GM11168 (cell line): ENCODE data around the gene AGAP3.

Experiments used
- in situ Hi-C: fragments of 300-500 bp; cut with MboI; formaldehyde crosslinking; loops from one replicate; pipeline ENCODE4 v1.12.0; 2022; ENCODE audit warnings: low sequenced_read_pairs; ENCODE audit not compliant: unreplicated experiment

Gene AGAP3

DNA sequence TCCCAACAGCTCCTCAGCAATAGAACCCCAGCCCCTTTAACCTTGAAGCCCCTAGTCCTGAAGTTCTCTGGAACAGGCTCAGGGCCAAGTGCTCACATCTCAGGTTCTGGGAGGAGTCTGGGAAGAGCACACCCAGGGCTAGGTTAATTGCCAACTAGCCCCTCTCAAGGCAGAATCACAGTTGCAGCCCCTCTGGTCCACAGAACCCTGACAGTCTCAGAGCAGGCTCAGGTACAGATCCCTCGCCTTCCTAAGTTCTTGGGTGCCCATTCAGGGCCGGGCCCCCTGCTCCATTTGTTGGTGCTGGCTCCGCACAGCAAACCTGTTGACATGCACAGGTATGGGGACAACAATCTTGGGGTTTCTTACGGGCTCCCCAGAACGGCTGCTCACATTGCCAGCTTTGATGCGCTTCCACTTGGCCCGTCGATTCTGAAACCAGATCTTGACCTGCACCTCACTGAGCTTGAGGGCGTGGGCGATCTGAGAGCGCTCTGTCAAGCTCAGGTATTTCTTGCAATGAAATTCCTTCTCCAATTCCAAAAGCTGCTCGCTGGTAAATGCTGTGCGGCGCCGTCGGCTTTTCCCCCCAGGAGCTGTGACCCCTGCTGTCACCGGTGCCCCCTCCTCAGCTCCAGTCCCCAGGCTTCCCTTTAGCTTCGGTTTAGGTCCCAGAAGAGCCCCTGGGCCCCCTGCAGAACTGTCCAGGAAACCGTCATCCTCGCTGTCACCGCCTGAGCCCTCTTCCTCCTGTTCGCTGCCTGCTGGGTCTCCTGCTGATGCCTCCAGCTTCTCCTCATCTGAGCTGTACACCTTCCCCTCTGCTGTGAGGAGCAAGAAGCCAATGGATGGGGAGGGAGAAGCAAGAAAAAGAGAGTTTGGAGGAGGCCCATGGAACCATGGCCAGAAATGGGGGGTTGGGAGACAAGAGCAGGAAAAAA is 62.3 kb downstream of the AGAP3 start:
- in situ Hi-C loops, result no loop called here

DNA sequence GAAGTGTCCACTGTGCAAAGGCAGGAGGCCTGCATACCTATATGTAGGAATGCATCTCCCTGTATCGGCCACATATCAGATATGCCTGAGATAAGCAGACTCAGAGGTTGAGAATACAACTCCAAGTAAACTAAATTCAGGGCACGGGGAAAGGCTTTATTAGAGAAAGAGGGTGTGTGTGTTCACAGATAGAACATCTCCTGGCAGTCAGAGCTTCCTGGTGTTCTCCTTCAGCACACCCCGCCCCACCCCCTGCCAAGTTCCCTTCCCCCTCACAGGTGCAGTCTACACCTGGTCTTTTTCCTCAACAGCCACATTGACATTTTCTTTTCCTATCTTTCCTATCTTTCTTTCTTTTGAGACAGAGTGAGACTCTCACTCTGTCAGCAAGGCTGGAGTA is 64.1 kb downstream of the AGAP3 start:
- in situ Hi-C loops, result no loop called here

DNA sequence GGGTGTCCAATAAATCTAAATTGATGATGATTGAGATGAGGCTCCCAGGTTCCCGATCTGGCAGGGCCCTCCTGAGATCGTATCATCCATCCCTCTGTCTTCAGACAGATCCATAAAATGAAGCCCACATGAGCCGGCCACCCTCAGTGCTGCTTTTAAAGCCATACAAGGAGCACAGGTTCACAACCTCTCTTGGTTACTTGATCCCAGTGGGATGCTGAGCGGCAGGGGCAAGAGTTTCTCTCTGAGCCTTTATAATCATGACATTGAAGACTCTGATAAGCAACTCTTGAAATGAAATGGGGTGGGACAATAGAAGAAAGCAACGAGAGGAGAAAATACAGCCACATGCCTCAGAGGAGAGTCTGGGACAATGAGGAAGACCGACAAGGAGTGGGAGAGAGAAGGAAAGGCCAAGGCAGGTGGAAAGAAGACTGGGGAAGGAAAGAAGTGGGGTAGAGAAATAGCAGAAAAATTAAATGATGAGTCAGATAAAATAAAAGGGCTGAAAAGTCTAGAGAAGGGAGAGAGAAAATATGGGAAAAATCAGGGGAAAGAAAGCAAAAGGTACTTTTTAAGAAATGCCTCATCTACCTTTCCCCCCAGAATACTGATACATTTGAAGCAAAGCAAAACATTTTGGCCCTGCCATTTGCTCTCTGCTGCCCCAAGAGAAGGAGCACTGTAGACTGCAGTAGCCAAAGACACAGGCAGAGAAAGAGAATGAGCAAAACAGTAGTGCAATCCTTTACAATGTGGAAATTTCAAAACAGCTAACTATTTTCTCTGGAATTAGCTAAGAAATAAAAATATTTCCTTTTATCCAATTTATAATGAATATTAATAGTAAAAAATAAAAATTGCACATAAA is 66.6 kb downstream of the AGAP3 start:
- in situ Hi-C loops, result no loop called here

DNA sequence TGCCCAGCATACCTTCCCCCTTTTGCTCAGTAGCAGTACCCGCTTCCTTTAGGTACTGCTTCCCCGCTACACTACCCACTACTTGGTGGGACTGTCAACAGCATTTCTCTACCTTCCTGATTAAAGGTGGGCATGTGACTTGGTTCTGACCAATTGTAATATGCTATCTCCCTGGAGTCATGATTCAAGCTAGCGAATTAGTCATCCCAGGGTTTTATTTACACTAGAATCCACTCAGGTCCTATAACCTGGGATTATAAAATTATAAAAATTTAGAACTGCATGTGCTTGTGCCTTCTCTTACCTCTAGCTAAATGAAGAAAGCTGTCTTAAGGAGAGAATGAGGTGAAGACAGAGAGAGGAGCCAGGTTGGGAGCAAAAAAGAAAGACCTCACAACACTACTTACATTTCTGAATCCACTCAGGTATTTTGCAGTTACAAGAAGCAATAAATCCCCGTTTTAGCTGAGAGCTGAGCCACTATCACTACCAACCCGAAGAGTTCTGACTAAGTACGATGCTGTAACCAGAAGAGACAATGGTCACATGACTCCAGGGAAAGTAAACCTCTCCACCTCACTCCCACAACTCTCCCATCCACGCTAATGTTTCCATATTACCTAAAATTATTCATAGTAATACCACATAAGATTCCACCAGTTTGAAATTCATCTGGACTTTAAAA is 71.5 kb downstream of the AGAP3 start:
- in situ Hi-C loops, result no loop called here

DNA sequence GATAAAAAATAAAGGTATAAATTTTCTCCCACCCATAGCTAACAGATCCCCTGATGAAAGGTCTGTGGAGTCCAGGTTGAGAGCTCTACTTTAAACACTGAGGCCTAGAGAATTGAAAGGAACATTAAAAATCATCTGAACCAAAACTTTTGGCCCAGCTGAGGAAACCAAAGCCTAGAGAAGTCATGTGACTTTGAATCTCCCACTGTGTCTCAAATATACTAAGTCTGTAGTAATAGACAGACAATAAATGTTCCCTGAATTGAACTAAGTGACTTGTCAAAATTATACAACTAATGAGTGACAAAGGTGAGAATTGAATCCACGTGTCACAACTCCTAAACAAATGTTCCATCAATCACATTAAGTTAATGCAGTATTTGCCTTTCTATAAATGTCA is 75.5 kb downstream of the AGAP3 start:
- in situ Hi-C loops, result no loop called here

GRCh38 chr7:151166629-151167196 is 80.4 kb downstream of the AGAP3 start:
- in situ Hi-C loops, result no loop called here

DNA sequence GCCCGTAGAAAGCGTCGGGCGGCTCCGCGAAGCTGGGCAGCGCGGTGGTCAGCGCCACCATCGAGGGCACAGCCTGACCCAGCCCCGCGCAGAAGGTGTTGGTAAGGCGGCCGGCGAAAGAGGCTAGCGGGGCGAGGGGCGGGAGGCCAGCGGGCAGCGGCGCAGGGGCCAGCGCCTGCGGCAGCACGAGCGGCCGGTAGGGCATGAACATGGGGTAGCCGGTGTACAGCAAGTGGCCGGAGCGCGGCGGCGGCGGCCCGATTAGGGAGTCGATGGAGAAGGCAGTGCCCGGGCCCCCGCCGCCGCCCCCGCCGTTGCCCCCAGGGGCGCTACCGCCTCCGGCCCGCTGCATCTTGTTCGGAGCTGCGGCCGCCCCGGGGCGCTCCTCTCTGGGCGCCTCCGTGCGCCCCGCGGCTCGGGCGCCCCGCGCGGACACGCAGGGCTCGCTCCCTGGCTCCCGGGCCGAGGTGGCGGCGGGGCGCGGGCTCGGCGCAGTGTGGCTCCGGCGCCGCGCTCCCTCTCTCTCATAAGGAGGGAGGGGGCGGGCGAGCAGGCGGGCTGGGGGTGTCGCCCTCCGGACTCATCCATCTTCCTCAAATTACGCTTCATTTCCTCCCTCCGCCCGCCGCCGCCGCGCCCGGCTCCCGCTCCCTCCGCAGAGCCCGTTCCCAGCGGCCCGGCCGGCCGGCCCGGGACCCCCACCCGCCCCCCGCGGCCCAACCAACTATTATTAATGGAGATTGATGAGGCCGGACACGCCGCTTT is 81.1 kb downstream of the AGAP3 start, which contains the start of gene GBX1:
GBX1 (minus strand) TSS at position 498 of the 765 bp plus-strand sequence; CDS start at position 352, 146 bp downstream.
- in situ Hi-C loops, result no loop called here

- in situ Hi-C loops, result no loop called here
Observed at GRCh38 chr7:151168003-151168786, 81.9 kb downstream of the AGAP3 start.

- in situ Hi-C loops, result no loop called here
Observed at GRCh38 chr7:151168787-151169162, 82.5 kb downstream of the AGAP3 start.

- in situ Hi-C loops, result no loop called here
Observed at GRCh38 chr7:151172273-151173141, 86.2 kb downstream of the AGAP3 start.

GRCh38 chr7:151173386-151174245 is 87.3 kb downstream of the AGAP3 start:
- in situ Hi-C loops, result no loop called here

- in situ Hi-C loops, result no loop called here
Observed at GRCh38 chr7:151174246-151175046, 88.2 kb downstream of the AGAP3 start.

GRCh38 chr7:151175047-151175792 is 88.9 kb downstream of the AGAP3 start:
- in situ Hi-C loops, result no loop called here

- in situ Hi-C loops, result no loop called here
Observed at GRCh38 chr7:151175793-151176311, 89.6 kb downstream of the AGAP3 start.

- in situ Hi-C loops, result no loop called here
Observed at GRCh38 chr7:151176401-151176800, 90.1 kb downstream of the AGAP3 start.
